Natural killer cell treated with Interleukin-12 subunit alpha and Interleukin-12 subunit beta and Interleukin-15 and Interleukin-18, amount 100 ng/mL, for 72 hours (primary cell): ENCODE measurements around the gene BACH1. TPM values are rescaled to one million over a fixed set of nuclear protein-coding genes. Genes with fewer than 3 reads are reported as not detected.
"Not testable (repeated sequence)": the region's sequence is repeated elsewhere in the genome, so short reads cannot be mapped to it uniquely, and the experiment has no call there.

Experiments used
- ATAC-seq, 2 donors: fragments of 150-1000 bp; cut with Tn5 transposase in 1 of 2; sonication (Bioruptor Pico), chemical (Tn5 transposase) in 1 of 2; 2 replicates each; pipeline ENCODE4 v1.10.0; 2021
- DNase-seq: peaks from one replicate; pipeline ENCODE4 v3.0.0; 2022; ENCODE audit warnings: low spot score
- H3K27ac Mint-ChIP-seq, 2 donors: 1 replicate in 1 of 2; 2 replicates in 1 of 2; pipeline ENCODE4 v1.8.0; 2022; ENCODE audit warnings: mixed read lengths in 2 of 2, mild to moderate bottlenecking in 1 of 2, moderate library complexity in 1 of 2
- H3K27me3 Mint-ChIP-seq, 2 donors: 1 replicate in 1 of 2; 2 replicates in 1 of 2; pipeline ENCODE4 v1.8.0; 2022; ENCODE audit warnings: mixed read lengths in 2 of 2
- H3K36me3 Mint-ChIP-seq: one replicate; pipeline ENCODE4 v1.8.0; 2022; ENCODE audit warnings: mixed read lengths
- H3K4me1 Mint-ChIP-seq, 2 donors: 1 replicate in 1 of 2; 2 replicates in 1 of 2; pipeline ENCODE4 v1.8.0; 2022; ENCODE audit warnings: low read depth in 2 of 2, mixed read lengths in 2 of 2, mild to moderate bottlenecking in 1 of 2
- H3K4me3 Mint-ChIP-seq: one replicate; pipeline ENCODE4 v1.8.0; 2022; ENCODE audit warnings: mixed read lengths
- H3K9me3 Mint-ChIP-seq: 2 replicates; pipeline ENCODE4 v1.8.0; 2022; ENCODE audit warnings: mixed read lengths
- total RNA-seq, 2 donors: library from RNA; stranded (reverse); gene quantifications; one replicate each; pipeline ENCODE4 v1.2.3, GENCODE V29; 2022

BACH1 gene
- total RNA-seq: 10 to 100 TPM; 29.5 to 38.7 TPM

DNA sequence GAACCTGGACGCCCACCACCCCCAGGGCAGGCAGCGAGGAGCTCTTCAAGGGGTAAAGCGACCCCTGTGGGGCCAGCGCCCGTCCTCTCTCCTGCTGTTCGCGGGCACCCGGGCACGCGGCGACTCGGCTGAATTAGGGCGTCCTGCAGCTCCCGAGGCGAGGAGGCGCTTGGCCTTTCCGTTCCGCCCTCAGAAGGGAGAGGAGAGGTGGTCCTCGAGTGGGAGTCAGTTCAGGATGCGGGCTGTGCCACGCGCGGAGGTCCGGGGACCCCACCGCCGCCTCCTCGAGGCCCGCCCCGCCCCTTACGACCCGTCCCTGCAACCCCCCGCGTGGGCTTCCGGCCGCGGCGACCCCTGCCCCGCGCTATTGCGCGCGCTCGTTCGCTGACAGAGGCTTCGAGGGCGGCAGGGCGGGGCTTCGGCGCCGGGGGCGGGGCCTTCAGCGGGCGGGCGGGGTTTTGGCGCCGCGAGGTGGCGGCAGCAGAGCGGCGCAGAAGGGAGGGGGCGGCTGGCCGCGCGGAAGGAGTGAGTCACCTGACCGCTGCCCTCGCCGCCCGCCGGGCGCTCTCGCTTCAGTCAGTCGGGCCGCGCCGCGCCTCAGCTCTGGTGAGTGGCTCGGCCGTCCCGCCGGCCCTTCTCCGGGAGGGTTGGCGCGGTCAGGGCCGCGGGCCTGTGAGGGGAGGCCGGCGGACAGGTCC is at the start of gene BACH1:
BACH1 (plus strand) TSS at position 575 of the 698 bp plus-strand sequence. CDS start 22,359 bp downstream, outside the sequence.
- Mint-ChIP-seq H3K27me3 (peaks cover 0 to 1% of the 10 kb centered on the region in 2 donors), H3K4me1 (peaks cover 32 to 34% of the 10 kb centered on the region in 2 donors), H3K27ac (peak within 1 kb of the TSS; percentile 85 to 87), H3K36me3 (no peaks in the 10 kb centered on the region), H3K4me3 (peak within 1 kb of the TSS; percentile 91), H3K9me3 (no peaks in the 10 kb centered on the region)
- peak; percentile 94 for DNase-seq
- peak; percentile 93 to 95 for ATAC-seq

- DNase-seq, H3K4me1 Mint-ChIP-seq, H3K27ac Mint-ChIP-seq, H3K36me3 Mint-ChIP-seq, H3K4me3 Mint-ChIP-seq, ATAC-seq: not testable (repeated sequence)
- Mint-ChIP-seq H3K27me3 (peaks cover 21 to 34% of the 10 kb centered on the region in 2 donors), H3K9me3 (peaks cover 10% of the 10 kb centered on the region)
Observed at GRCh38 chr21:29249289-29249688, 49.4 kb upstream of the BACH1 start.

- DNase-seq (no peak), ATAC-seq (no peak)
- Mint-ChIP-seq H3K36me3 (peaks cover 18% of the 10 kb centered on the region), H3K27ac (no peak overlapping the region), H3K27me3 (peaks cover 19 to 34% of the 10 kb centered on the region in 2 donors), H3K4me3 (no peak overlapping the region), H3K4me1 (peaks cover under 1% of the 10 kb centered on the region in 2 donors), H3K9me3 (peaks cover 13% of the 10 kb centered on the region)
Observed at GRCh38 chr21:29250636-29251035, 48.1 kb upstream of the BACH1 start.

GRCh38 chr21:29253861-29254260 is 44.9 kb upstream of the BACH1 start:
- not testable (repeated sequence) for H3K27ac Mint-ChIP-seq, H3K4me1 Mint-ChIP-seq, H3K4me3 Mint-ChIP-seq, ATAC-seq, DNase-seq
- Mint-ChIP-seq H3K36me3 (peaks cover 18% of the 10 kb centered on the region), H3K9me3 (peaks cover 13% of the 10 kb centered on the region), H3K27me3 (peaks cover 26 to 46% of the 10 kb centered on the region in 2 donors)

GRCh38 chr21:29254550-29254949 is 44.2 kb upstream of the BACH1 start:
- peaks cover 21 to 40% of the 10 kb centered on the region in 2 donors for H3K27me3 Mint-ChIP-seq
- no peak for ATAC-seq
- DNase-seq: no peak

GRCh38 chr21:29256126-29256910 is 42.4 kb upstream of the BACH1 start:
- no peak for ATAC-seq

More at GRCh38 chr21:29254550-29254949, 44.2 kb upstream of the BACH1 start:
- no peak overlapping the region for H3K4me3 Mint-ChIP-seq
- H3K9me3 Mint-ChIP-seq: peaks cover 10% of the 10 kb centered on the region
- no peaks in the 10 kb centered on the region for H3K4me1 Mint-ChIP-seq
- peaks cover 18% of the 10 kb centered on the region for H3K36me3 Mint-ChIP-seq
- H3K27ac Mint-ChIP-seq: no peak overlapping the region

DNA sequence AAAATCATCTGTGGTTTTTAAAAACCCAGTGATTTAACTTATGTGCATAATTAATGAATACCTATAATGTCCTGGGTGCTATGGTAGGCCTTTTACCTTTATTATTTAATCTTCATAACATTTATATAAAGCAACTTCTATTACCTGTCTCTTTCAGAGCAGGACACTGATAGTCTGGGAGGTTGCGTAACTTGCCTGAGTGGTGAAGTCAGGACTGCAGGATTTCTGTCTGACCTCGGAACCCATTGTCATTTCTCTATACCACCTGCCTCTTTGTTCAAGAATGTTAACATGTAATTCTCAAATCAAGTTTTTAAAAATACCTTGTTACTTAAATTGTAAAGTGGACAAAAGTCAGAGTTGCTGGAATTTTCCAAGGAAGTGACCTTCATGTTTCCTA is 41.0 kb upstream of the BACH1 start:
- ATAC-seq (no peak), DNase-seq (no peak)
- peaks cover 10% of the 10 kb centered on the region for H3K9me3 Mint-ChIP-seq
- peaks cover 18% of the 10 kb centered on the region for H3K36me3 Mint-ChIP-seq
- no peaks in the 10 kb centered on the region for H3K4me1 Mint-ChIP-seq
- H3K27ac Mint-ChIP-seq: no peak overlapping the region
- no peak overlapping the region for H3K4me3 Mint-ChIP-seq
- peaks cover 17 to 34% of the 10 kb centered on the region in 2 donors for H3K27me3 Mint-ChIP-seq

More at GRCh38 chr21:29256126-29256910, 42.4 kb upstream of the BACH1 start:
- Mint-ChIP-seq H3K9me3 (peaks cover 10% of the 10 kb centered on the region), H3K4me3 (no peak overlapping the region), H3K27me3 (peaks cover 17 to 30% of the 10 kb centered on the region in 2 donors), H3K27ac (no peak overlapping the region), H3K4me1 (no peaks in the 10 kb centered on the region), H3K36me3 (peaks cover 18% of the 10 kb centered on the region)
- no peak for DNase-seq

- peaks cover 13% of the 10 kb centered on the region for H3K36me3 Mint-ChIP-seq
- H3K27me3 Mint-ChIP-seq: peaks cover 21 to 33% of the 10 kb centered on the region in 2 donors
- no peak overlapping the region for H3K27ac Mint-ChIP-seq
- H3K4me3 Mint-ChIP-seq: no peak overlapping the region
- peaks cover 6% of the 10 kb centered on the region for H3K9me3 Mint-ChIP-seq
- ATAC-seq (no peak), DNase-seq (no peak)
- H3K4me1 Mint-ChIP-seq: no peaks in the 10 kb centered on the region
Observed at GRCh38 chr21:29258626-29259338, 39.9 kb upstream of the BACH1 start.

DNA sequence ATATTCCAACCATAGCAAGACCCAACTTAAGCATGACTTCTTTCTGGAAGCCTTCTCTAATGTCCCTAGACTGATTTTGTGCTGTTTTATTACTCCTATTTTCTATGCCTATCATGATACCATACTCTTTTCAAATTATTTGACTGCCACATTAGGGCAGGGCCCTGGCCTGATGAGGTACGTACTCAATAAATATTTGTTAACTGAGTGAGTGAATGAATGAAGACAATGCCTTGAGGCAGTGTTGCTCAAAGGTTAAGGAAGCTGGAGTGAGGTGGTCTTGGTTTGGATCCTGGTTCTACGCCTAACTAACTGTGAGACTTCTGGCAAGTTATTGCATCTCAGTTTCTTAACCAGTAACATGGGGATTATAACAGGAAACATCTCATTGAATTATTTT is 38.3 kb upstream of the BACH1 start:
- peaks cover 20 to 33% of the 10 kb centered on the region in 2 donors for H3K27me3 Mint-ChIP-seq

GRCh38 chr21:29261555-29262540 is 36.9 kb upstream of the BACH1 start:
- no peak for ATAC-seq
- Mint-ChIP-seq H3K36me3 (no peaks in the 10 kb centered on the region), H3K27ac (no peak overlapping the region), H3K27me3 (peaks cover 18 to 26% of the 10 kb centered on the region in 2 donors), H3K9me3 (no peaks in the 10 kb centered on the region), H3K4me3 (no peak overlapping the region), H3K4me1 (no peaks in the 10 kb centered on the region)
- no peak for DNase-seq

More for the DNA sequence above, 38.3 kb upstream of the BACH1 start:
- ATAC-seq: no peak
- no peak overlapping the region for H3K27ac Mint-ChIP-seq
- H3K4me1 Mint-ChIP-seq: no peaks in the 10 kb centered on the region
- H3K9me3 Mint-ChIP-seq: no peaks in the 10 kb centered on the region
- H3K36me3 Mint-ChIP-seq: no peaks in the 10 kb centered on the region
- no peak for DNase-seq
- H3K4me3 Mint-ChIP-seq: no peak overlapping the region

GRCh38 chr21:29264721-29265120 is 34.0 kb upstream of the BACH1 start:
- Mint-ChIP-seq H3K9me3 (no peaks in the 10 kb centered on the region), H3K27ac (no peak overlapping the region), H3K4me1 (no peaks in the 10 kb centered on the region), H3K36me3 (no peaks in the 10 kb centered on the region), H3K4me3 (no peak overlapping the region), H3K27me3 (peaks cover 13 to 18% of the 10 kb centered on the region in 2 donors)
- ATAC-seq (no peak), DNase-seq (no peak)

- H3K9me3 Mint-ChIP-seq: no peaks in the 10 kb centered on the region
- H3K27me3 Mint-ChIP-seq: peaks cover 12 to 13% of the 10 kb centered on the region in 2 donors
- no peak overlapping the region for H3K27ac Mint-ChIP-seq
- H3K4me3 Mint-ChIP-seq: no peak overlapping the region
- DNase-seq (no peak), ATAC-seq (no peak)
- no peaks in the 10 kb centered on the region for H3K36me3 Mint-ChIP-seq
- H3K4me1 Mint-ChIP-seq: no peaks in the 10 kb centered on the region
Observed at GRCh38 chr21:29265690-29266479, 32.8 kb upstream of the BACH1 start.
